Measurements from ENCODE around the gene TGFB3.

TGFB3 gene

DNA sequence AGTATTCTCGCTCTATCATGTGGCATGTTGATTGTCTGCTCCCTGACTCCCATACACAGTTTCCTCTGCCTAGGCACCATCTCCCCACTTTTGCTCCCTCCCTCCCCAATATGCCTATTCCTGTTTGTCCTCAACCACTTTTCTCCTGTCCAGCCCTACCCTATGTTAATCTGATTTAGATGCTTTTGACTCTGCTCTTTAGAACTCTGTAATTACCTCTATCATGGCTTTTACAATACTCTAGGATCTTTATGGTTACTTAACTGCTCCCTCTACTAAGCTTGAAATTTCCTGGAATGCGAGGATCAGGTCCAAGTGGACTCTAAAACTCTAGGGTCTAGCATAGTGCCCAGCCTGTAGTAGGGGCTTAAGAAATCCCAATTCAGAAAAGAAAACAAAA is 68.6 kb downstream of the TGFB3 start:
- TF ChIP-seq EZH2 (optimal IDR thresholded peaks at IDR 0.05; ENCODE audit: low read depth, low read length) (no peak), EZH2phosphoT487 (IDR thresholded peaks at IDR 0.05; ENCODE audit: low read length) (no peak)
- TF ChIP-seq, protein P1, sequence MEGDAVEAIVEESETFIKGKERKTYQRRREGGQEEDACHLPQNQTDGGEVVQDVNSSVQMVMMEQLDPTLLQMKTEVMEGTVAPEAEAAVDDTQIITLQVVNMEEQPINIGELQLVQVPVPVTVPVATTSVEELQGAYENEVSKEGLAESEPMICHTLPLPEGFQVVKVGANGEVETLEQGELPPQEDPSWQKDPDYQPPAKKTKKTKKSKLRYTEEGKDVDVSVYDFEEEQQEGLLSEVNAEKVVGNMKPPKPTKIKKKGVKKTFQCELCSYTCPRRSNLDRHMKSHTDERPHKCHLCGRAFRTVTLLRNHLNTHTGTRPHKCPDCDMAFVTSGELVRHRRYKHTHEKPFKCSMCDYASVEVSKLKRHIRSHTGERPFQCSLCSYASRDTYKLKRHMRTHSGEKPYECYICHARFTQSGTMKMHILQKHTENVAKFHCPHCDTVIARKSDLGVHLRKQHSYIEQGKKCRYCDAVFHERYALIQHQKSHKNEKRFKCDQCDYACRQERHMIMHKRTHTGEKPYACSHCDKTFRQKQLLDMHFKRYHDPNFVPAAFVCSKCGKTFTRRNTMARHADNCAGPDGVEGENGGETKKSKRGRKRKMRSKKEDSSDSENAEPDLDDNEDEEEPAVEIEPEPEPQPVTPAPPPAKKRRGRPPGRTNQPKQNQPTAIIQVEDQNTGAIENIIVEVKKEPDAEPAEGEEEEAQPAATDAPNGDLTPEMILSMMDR (IDR thresholded peaks at IDR 0.05; ENCODE audit: low read length): no peak

DNA sequence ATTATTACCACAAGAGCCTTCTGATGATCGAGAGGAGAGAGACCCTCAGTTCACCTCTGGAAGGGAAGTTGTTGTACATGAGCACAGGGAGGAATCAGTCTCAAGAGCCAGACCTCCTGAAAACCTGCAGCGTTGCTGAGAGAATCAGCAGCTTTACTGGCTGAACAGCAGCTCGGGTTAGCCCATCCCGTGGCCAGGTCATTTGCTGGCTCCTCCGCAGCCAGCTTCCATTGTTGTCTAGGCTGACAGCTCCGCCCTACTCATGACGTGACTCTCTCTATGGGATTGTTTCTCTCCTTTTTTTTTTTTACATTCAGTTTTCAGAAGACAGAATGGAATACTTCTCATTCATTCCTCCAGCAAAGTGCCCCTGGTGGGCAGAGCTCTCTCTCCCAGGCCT is 69.9 kb downstream of the TGFB3 start:
- Histone ChIP-seq H3K4me2 (ENCODE audit: low read depth, low read length) (no peak overlapping the region), H3K4me1 (ENCODE audit: low read length) (no peaks in the 10 kb centered on the region), H3K9ac (ENCODE audit: low read length) (no peak overlapping the region), H3K79me2 (ENCODE audit: low read length) (no peaks in the 10 kb centered on the region), H3K27me3 (replicated peaks; ENCODE audit: insufficient read depth, low read length) (no peaks in the 10 kb centered on the region), H3K9me2 (replicated peaks; ENCODE audit: insufficient read depth, low read length) (no peaks in the 10 kb centered on the region), H3F3A (ENCODE audit: insufficient read depth, low read length) (no peaks in the 10 kb centered on the region), H3K27ac (ENCODE audit: low read length) (no peak overlapping the region), H3K36me3 (replicated peaks; ENCODE audit: insufficient read depth, low read length) (no peaks in the 10 kb centered on the region), H3K4me3 (ENCODE audit: low read length) (no peak overlapping the region), H4K20me1 (ENCODE audit: insufficient read depth, low read length) (no peaks in the 10 kb centered on the region), H3K9me3 (replicated peaks; ENCODE audit: insufficient read depth, low read length) (no peaks in the 10 kb centered on the region), H2AFZ (ENCODE audit: low read length) (no peak overlapping the region)
- DNase-seq: no peak
- TF ChIP-seq EZH2phosphoT487 (IDR thresholded peaks at IDR 0.05; ENCODE audit: low read length) (no peak), EZH2 (optimal IDR thresholded peaks at IDR 0.05; ENCODE audit: low read depth, low read length) (no peak)
- TF ChIP-seq, protein P1 (IDR thresholded peaks at IDR 0.05; ENCODE audit: low read length): no peak

More for the DNA sequence above, 68.6 kb downstream of the TGFB3 start:
- Histone ChIP-seq H3K27ac (ENCODE audit: low read length) (no peak overlapping the region), H3K4me1 (ENCODE audit: low read length) (no peaks in the 10 kb centered on the region), H3K4me3 (ENCODE audit: low read length) (no peak overlapping the region), H3K79me2 (ENCODE audit: low read length) (no peaks in the 10 kb centered on the region), H2AFZ (ENCODE audit: low read length) (no peak overlapping the region), H3K9ac (ENCODE audit: low read length) (no peak overlapping the region), H3K9me3 (replicated peaks; ENCODE audit: insufficient read depth, low read length) (no peaks in the 10 kb centered on the region), H3K27me3 (replicated peaks; ENCODE audit: insufficient read depth, low read length) (no peaks in the 10 kb centered on the region), H4K20me1 (ENCODE audit: insufficient read depth, low read length) (no peaks in the 10 kb centered on the region), H3K9me2 (replicated peaks; ENCODE audit: insufficient read depth, low read length) (no peaks in the 10 kb centered on the region), H3K4me2 (ENCODE audit: low read depth, low read length) (no peak overlapping the region), H3F3A (ENCODE audit: insufficient read depth, low read length) (no peaks in the 10 kb centered on the region), H3K36me3 (replicated peaks; ENCODE audit: insufficient read depth, low read length) (no peaks in the 10 kb centered on the region)
- DNase-seq: no peak

DNA sequence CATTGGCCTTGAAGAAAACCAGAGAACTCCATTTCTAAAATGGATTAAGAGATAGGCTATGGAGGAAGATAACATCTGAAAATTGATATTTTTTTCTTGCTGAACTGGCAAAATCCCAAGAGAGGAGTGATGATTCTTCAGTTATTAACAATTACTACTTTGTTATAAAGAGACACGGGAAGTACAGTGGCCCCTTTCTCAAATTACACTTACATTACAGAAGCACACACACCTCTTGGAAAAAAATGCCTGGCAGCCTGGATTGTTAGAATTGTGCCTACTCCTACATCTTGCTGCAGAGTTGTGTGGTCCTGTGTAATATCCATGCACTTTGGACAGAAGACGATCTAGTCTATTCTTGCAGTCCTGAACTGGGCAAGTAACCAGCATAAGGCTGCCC is 71.7 kb downstream of the TGFB3 start:
- no peak for TF ChIP-seq EZH2 (optimal IDR thresholded peaks at IDR 0.05; ENCODE audit: low read depth, low read length)
- Histone ChIP-seq H3K9ac (ENCODE audit: low read length) (no peak overlapping the region), H3K9me2 (replicated peaks; ENCODE audit: insufficient read depth, low read length) (no peaks in the 10 kb centered on the region), H3K36me3 (replicated peaks; ENCODE audit: insufficient read depth, low read length) (no peaks in the 10 kb centered on the region), H3K4me3 (ENCODE audit: low read length) (no peak overlapping the region), H4K20me1 (ENCODE audit: insufficient read depth, low read length) (no peaks in the 10 kb centered on the region), H3F3A (ENCODE audit: insufficient read depth, low read length) (no peaks in the 10 kb centered on the region), H3K27me3 (replicated peaks; ENCODE audit: insufficient read depth, low read length) (no peaks in the 10 kb centered on the region), H3K27ac (ENCODE audit: low read length) (no peak overlapping the region), H3K4me2 (ENCODE audit: low read depth, low read length) (no peak overlapping the region), H3K9me3 (replicated peaks; ENCODE audit: insufficient read depth, low read length) (no peaks in the 10 kb centered on the region), H3K79me2 (ENCODE audit: low read length) (no peaks in the 10 kb centered on the region), H3K4me1 (ENCODE audit: low read length) (no peaks in the 10 kb centered on the region), H2AFZ (ENCODE audit: low read length) (no peak overlapping the region)
- DNase-seq: no peak

DNA sequence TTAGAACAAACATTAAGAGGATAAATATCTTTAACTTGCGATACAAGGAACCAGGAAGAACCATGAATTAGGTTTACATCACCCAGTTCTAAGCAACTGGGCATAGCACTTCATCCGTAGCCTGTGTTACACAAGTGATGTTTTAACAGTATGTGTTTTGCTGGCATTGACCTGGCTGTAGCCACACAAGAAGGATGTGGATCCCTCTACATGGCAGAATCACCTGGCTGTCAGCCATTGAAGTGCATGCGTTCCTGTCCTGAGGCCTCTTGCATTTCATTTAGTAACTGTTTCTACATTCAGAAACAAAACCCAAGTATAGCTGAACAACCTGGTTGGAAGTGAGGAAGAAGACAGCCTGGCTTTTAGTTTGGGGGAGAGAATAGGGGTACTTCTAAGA is 72.2 kb downstream of the TGFB3 start:
- H3K27me3 ChIP-seq (replicated peaks; ENCODE audit: insufficient read depth, low read length): no peaks in the 10 kb centered on the region
- H3K9ac ChIP-seq (ENCODE audit: low read length): no peak overlapping the region
- no peaks in the 10 kb centered on the region for H3K9me3 ChIP-seq (replicated peaks; ENCODE audit: insufficient read depth, low read length)
- H3F3A ChIP-seq (ENCODE audit: insufficient read depth, low read length): no peaks in the 10 kb centered on the region
- no peaks in the 10 kb centered on the region for H3K4me1 ChIP-seq (ENCODE audit: low read length)
- no peak overlapping the region for H3K4me3 ChIP-seq (ENCODE audit: low read length)
- no peaks in the 10 kb centered on the region for H3K79me2 ChIP-seq (ENCODE audit: low read length)
- H2AFZ ChIP-seq (ENCODE audit: low read length): no peak overlapping the region
- H3K9me2 ChIP-seq (replicated peaks; ENCODE audit: insufficient read depth, low read length): no peaks in the 10 kb centered on the region
- H3K36me3 ChIP-seq (replicated peaks; ENCODE audit: insufficient read depth, low read length): no peaks in the 10 kb centered on the region
- H4K20me1 ChIP-seq (ENCODE audit: insufficient read depth, low read length): no peaks in the 10 kb centered on the region
- H3K4me2 ChIP-seq (ENCODE audit: low read depth, low read length): no peak overlapping the region
- H3K27ac ChIP-seq (ENCODE audit: low read length): no peak overlapping the region
- no peak for DNase-seq
- no peak for TF ChIP-seq EZH2phosphoT487 (IDR thresholded peaks at IDR 0.05; ENCODE audit: low read length)
- TF ChIP-seq, protein P1 (IDR thresholded peaks at IDR 0.05; ENCODE audit: low read length): no peak
- no peak for TF ChIP-seq EZH2 (optimal IDR thresholded peaks at IDR 0.05; ENCODE audit: low read depth, low read length)
